ENCODE results near the gene FGFBP3. TPM values are rescaled to one million over a fixed set of nuclear protein-coding genes. Genes with fewer than 3 reads are reported as not detected.

The FGFBP3 gene
- total and polyA plus RNA-seq, 2 of the 4 experiments (the other 2 are of a cell fraction): under 0.01 to 0.36 TPM

DNA sequence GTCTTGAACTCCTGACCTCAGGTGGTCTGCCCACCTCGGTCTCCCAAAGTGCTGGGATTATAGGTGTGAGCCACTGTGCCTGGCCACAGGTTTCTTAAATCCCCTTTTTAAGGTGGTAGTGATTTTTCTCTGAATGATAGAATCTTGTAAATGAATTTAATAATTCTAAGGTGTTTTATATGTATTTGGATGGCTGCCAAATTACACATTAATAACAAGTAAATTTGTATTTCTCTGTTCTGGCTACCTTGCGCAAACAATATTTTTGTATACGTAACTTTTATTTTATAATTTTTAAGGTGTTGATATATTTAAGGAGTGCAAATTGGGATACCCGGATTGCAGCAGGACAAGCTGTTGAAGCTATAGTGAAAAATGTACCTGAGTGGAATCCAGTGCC lies 30.4 kb upstream of the FGFBP3 start:
- dilution Hi-C loops (cut with HindIII; ENCODE audit: low sequenced_read_pairs, unreplicated experiment): no loop called here
- Histone ChIP-seq H2BK5ac (ENCODE audit: low read depth, low read length, poor library complexity, severe bottlenecking) (no peak overlapping the region), H2AK9ac (replicated peaks; ENCODE audit: low read depth, low read length, poor library complexity) (no peak overlapping the region), H4K8ac (ENCODE audit: low read depth in 2 of 2, low read length in 2 of 2) (no peak overlapping the region), H3K4me1 (ENCODE audit: control insufficient read depth, insufficient read depth, low read length) (peaks cover 3% of the 10 kb centered on the region; the same call in 1 of the 2 replicates), H3K56ac (ENCODE audit: extremely low read depth, insufficient read depth, low read length) (no peak overlapping the region), H3K4me3 (ENCODE audit: insufficient read depth, low read depth, low read length) (no peak overlapping the region), H2AFZ (replicated peaks; ENCODE audit: low read length, poor library complexity) (no peak overlapping the region), H4K5ac (ENCODE audit: low read depth, low read length) (no peak overlapping the region), H3K14ac (replicated peaks; ENCODE audit: low read depth, low read length) (no peak overlapping the region), H3K4me2 (ENCODE audit: low read depth, low read length) (no peak overlapping the region), H2BK15ac (ENCODE audit: low read depth, low read length) (no peak overlapping the region), H3K23ac (ENCODE audit: low read depth, low read length) (no peak overlapping the region), H2AK5ac (ENCODE audit: low read depth, low read length) (no peak overlapping the region), H3K79me1 (ENCODE audit: low read depth in 1 of 2, low read length in 2 of 2) (peaks cover 26 to 42% of the 10 kb centered on the region in 2 experiments), H3K27ac (ENCODE audit: insufficient read depth, low read length) (no peak overlapping the region), H3K27me3 (ENCODE audit: control insufficient read depth, insufficient read depth, low read length) (no peaks in the 10 kb centered on the region), H2BK20ac (ENCODE audit: low read depth, low read length) (no peak overlapping the region), H3K18ac (ENCODE audit: low read depth, low read length) (no peak overlapping the region), H3K9ac (ENCODE audit: low read depth, low read length) (no peak overlapping the region), H3K4ac (ENCODE audit: low read depth, low read length) (no peak overlapping the region), H2BK120ac (ENCODE audit: low read depth, low read length) (no peak overlapping the region), H4K91ac (ENCODE audit: insufficient read depth, low read depth, low read length) (no peak overlapping the region), H3K36me3 (ENCODE audit: control insufficient read depth, insufficient read depth, low read length) (peaks cover 29% of the 10 kb centered on the region), H3K9me3 (ENCODE audit: control insufficient read depth, insufficient read depth, low read length) (no peaks in the 10 kb centered on the region), H3K9me1 (ENCODE audit: insufficient read depth, low read length) (peaks cover 6% of the 10 kb centered on the region), H4K20me1 (ENCODE audit: insufficient read depth, low read length) (peaks cover 18% of the 10 kb centered on the region)
- DNase-seq: no peak
- CTCF ChIA-PET: no interaction called here
- BruUV-seq (replicated peaks): no TSS peak
- intact Hi-C loops (cut with micrococcal nuclease): no loop called here
- TF ChIP-seq BHLHE40 (IDR thresholded peaks at IDR 0.05; ENCODE audit: low read depth, low read length): no peak
- no peak for TF ChIP-seq RCOR1 (IDR thresholded peaks at IDR 0.05; ENCODE audit: insufficient replicate concordance, low read length)
- TF ChIP-seq, protein P1, sequence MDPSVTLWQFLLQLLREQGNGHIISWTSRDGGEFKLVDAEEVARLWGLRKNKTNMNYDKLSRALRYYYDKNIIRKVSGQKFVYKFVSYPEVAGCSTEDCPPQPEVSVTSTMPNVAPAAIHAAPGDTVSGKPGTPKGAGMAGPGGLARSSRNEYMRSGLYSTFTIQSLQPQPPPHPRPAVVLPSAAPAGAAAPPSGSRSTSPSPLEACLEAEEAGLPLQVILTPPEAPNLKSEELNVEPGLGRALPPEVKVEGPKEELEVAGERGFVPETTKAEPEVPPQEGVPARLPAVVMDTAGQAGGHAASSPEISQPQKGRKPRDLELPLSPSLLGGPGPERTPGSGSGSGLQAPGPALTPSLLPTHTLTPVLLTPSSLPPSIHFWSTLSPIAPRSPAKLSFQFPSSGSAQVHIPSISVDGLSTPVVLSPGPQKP (IDR thresholded peaks at IDR 0.05; ENCODE audit: borderline replicate concordance, low read depth, low read length): no peak
- TF ChIP-seq CEBPB (IDR thresholded peaks at IDR 0.05; ENCODE audit: low read depth, low read length): no peak
- TF ChIP-seq MXI1 (IDR thresholded peaks at IDR 0.05; ENCODE audit: borderline replicate concordance, low read depth, low read length): no peak
- TF ChIP-seq RFX5 (IDR thresholded peaks at IDR 0.05; ENCODE audit: low read depth, low read length): no peak
- TF ChIP-seq NFE2L2 (IDR thresholded peaks at IDR 0.05; ENCODE audit: low read depth, low read length): no peak
- TF ChIP-seq MAFK (IDR thresholded peaks at IDR 0.05; ENCODE audit: low read depth, low read length): no peak
- TF ChIP-seq FOS (IDR thresholded peaks at IDR 0.05; ENCODE audit: low read depth, low read length): no peak
- no peak for TF ChIP-seq RAD21 (IDR thresholded peaks at IDR 0.05; ENCODE audit: low read length)
- 100% methylated on average over 1 of the region's 4 CpGs; no CpG with 5 or more reads in 1 of the 2 experiments for WGBS, 2 experiments (ENCODE audit: extremely low coverage in 2 of 2, insufficient read length in 1 of 2)
- POLR2A ChIA-PET (ENCODE audit: unreplicated experiment): no interaction called here
- ATAC-seq (ENCODE audit: low read depth): no peak
- in situ Hi-C loops (cut with MboI; ENCODE audit: low sequenced_read_pairs): no loop called here

All from IMR-90 (cell line).